Astrocyte (in vitro differentiated cells and primary cell): ENCODE measurements around the gene ARID5B. TPM values are rescaled to one million over a fixed set of nuclear protein-coding genes. Genes with fewer than 3 reads are reported as not detected.

Experiments
- DNase-seq: peaks from one replicate; pipeline ENCODE4 v3.0.0-alpha.2; 2010; ENCODE audit warnings: low read depth
- FAIRE-seq: peaks from 2 replicates; lab custom pipeline; 2011; peaks lifted over from hg19 to GRCh38; lab: Jason Lieb, UNC
- H2AFZ ChIP-seq: 2 replicates; pipeline ENCODE4 v1.6.0; 2012; ENCODE audit warnings: low read depth, low read length, inconsistent platforms
- H3K27ac ChIP-seq: 2 replicates; pipeline ENCODE4 v1.5.1; 2011; ENCODE audit warnings: low read depth, low read length, inconsistent platforms
- H3K27me3 ChIP-seq: 2 replicates; pipeline ENCODE4 v1.6.0; 2011; ENCODE audit warnings: low read length, inconsistent platforms; ENCODE audit not compliant: insufficient read depth
- H3K36me3 ChIP-seq: 2 replicates; pipeline ENCODE4 v1.5.1; 2011; ENCODE audit warnings: low read length, inconsistent platforms; ENCODE audit not compliant: insufficient read depth
- H3K4me1 ChIP-seq: 2 replicates; pipeline ENCODE4 v1.5.1; 2011; ENCODE audit warnings: low read length, inconsistent platforms; ENCODE audit not compliant: insufficient read depth
- H3K4me2 ChIP-seq: 2 replicates; pipeline ENCODE4 v1.6.0; 2012; ENCODE audit warnings: low read length, inconsistent platforms
- H3K4me3 ChIP-seq: 2 replicates; pipeline ENCODE4 v1.5.1; 2011; ENCODE audit warnings: low read depth, mild to moderate bottlenecking, low read length, inconsistent platforms; ENCODE audit not compliant: insufficient read depth
- H3K79me2 ChIP-seq: 2 replicates; pipeline ENCODE4 v1.6.0; 2012; ENCODE audit warnings: mild to moderate bottlenecking, low read length, inconsistent platforms; ENCODE audit not compliant: insufficient read depth
- H3K9ac ChIP-seq: 2 replicates; pipeline ENCODE4 v1.6.0; 2012; ENCODE audit warnings: mild to moderate bottlenecking, low read length, inconsistent platforms
- H3K9me3 ChIP-seq: 2 replicates; pipeline ENCODE4 v1.5.1; 2012; ENCODE audit warnings: low read depth, mild to moderate bottlenecking, low read length, inconsistent platforms; ENCODE audit not compliant: insufficient read depth
- H4K20me1 ChIP-seq: 2 replicates; pipeline ENCODE4 v1.6.0; 2012; ENCODE audit warnings: low read length, inconsistent platforms; ENCODE audit not compliant: insufficient read depth
- H3K27ac Mint-ChIP-seq: one replicate; pipeline ENCODE4 v1.8.0; 2021; ENCODE audit warnings: mild to moderate bottlenecking, mixed read lengths; ENCODE audit not compliant: unreplicated experiment
- H3K27me3 Mint-ChIP-seq: one replicate; pipeline ENCODE4 v1.8.0; 2021; ENCODE audit warnings: low read depth, mixed read lengths; ENCODE audit not compliant: unreplicated experiment
- H3K36me3 Mint-ChIP-seq: one replicate; pipeline ENCODE4 v1.8.0; 2021; ENCODE audit warnings: low read depth, mixed read lengths; ENCODE audit not compliant: unreplicated experiment
- H3K4me1 Mint-ChIP-seq: one replicate; pipeline ENCODE4 v1.8.0; 2021; ENCODE audit warnings: low read depth, mixed read lengths; ENCODE audit not compliant: unreplicated experiment
- H3K4me3 Mint-ChIP-seq: one replicate; pipeline ENCODE4 v1.8.0; 2021; ENCODE audit warnings: mild to moderate bottlenecking, moderate library complexity, mixed read lengths; ENCODE audit not compliant: unreplicated experiment
- H3K9me3 Mint-ChIP-seq: one replicate; pipeline ENCODE4 v1.8.0; 2021; ENCODE audit warnings: mild to moderate bottlenecking, mixed read lengths; ENCODE audit not compliant: unreplicated experiment
- CTCF ChIP-seq: IDR thresholded peaks from 2 replicates; pipeline ENCODE4 v1.5.1; 2011; ENCODE audit warnings: low read depth, mild to moderate bottlenecking, inconsistent platforms, low read length, moderate library complexity; ENCODE audit not compliant: insufficient read depth
- EZH2 ChIP-seq: IDR thresholded peaks from 2 replicates; pipeline ENCODE4 v1.6.1; 2012; ENCODE audit warnings: mild to moderate bottlenecking, low read length, inconsistent platforms; ENCODE audit not compliant: insufficient read depth
- total RNA-seq: library from RNA; stranded (reverse); gene quantifications from 2 replicates; pipeline ENCODE4 v1.2.1, GENCODE V29; 2021

Gene ARID5B
- total RNA-seq, 1 donor from 2014 or later = 66.0 TPM

GRCh38 chr10:61890881-61891409 is 10.6 kb upstream of the ARID5B start:
- FAIRE-seq (no peak), DNase-seq (no peak)
- H3K9me3 ChIP-seq = no peaks in the 10 kb centered on the region
- H3K27ac ChIP-seq = no peak overlapping the region
- Mint-ChIP-seq H3K4me1 (peaks cover 13% of the 10 kb centered on the region), H3K4me3 (no peak overlapping the region), H3K36me3 (no peaks in the 10 kb centered on the region), H3K9me3 (no peaks in the 10 kb centered on the region), H3K27me3 (no peaks in the 10 kb centered on the region), H3K27ac (no peak overlapping the region)
- no peaks in the 10 kb centered on the region for H3K79me2 ChIP-seq
- H4K20me1 ChIP-seq = no peaks in the 10 kb centered on the region
- H3K4me1 ChIP-seq = peaks cover 5% of the 10 kb centered on the region
- no peaks in the 10 kb centered on the region for H3K36me3 ChIP-seq
- no peak for TF ChIP-seq CTCF
- no peak for TF ChIP-seq EZH2
- no peak overlapping the region for H2AFZ ChIP-seq
- no peak overlapping the region for H3K9ac ChIP-seq
- no peak overlapping the region for H3K4me3 ChIP-seq
- no peaks in the 10 kb centered on the region for H3K27me3 ChIP-seq
- H3K4me2 ChIP-seq = no peak overlapping the region

DNA sequence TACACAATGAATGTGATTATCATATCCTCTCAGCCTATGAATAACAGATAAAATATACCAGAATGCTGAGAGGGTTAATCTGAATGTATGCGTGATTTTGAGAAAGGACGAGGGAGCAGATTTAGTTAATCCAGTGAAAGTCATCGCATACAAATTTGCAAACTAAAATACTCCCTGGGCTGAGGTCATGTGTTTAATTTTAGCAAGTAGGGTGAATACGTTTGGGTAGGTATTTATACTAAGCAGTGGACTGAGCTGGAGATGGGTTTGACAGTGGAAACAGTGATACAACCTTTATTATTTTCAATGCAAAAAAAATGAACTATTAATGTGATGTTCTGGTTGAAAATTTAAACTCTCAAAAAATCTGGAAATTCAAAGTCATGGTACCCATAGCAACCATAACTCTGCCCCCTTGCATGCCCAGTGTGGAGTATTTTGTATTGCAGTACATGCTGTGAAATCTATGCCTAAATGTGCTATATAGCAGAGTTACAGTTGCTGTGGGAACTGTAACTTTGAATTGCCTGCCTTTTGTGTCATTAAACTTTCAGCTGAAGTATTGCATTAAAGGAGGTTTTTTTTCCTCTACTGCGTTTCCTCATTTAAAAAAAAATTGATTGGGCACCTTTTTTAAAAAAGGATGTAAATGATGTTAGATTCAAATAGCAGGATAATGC is 9.5 kb upstream of the ARID5B start:
- H3K4me2 ChIP-seq = no peak overlapping the region
- H4K20me1 ChIP-seq = no peaks in the 10 kb centered on the region
- Mint-ChIP-seq H3K27ac (no peak overlapping the region), H3K4me3 (no peak overlapping the region), H3K27me3 (no peaks in the 10 kb centered on the region), H3K9me3 (no peaks in the 10 kb centered on the region), H3K36me3 (no peaks in the 10 kb centered on the region), H3K4me1 (peaks cover 16% of the 10 kb centered on the region)
- H3K9me3 ChIP-seq = no peaks in the 10 kb centered on the region
- no peak for FAIRE-seq
- no peak overlapping the region for H3K9ac ChIP-seq
- H3K4me3 ChIP-seq = no peak overlapping the region
- H3K36me3 ChIP-seq = no peaks in the 10 kb centered on the region
- no peak overlapping the region for H2AFZ ChIP-seq
- no peaks in the 10 kb centered on the region for H3K27me3 ChIP-seq
- peaks cover 9% of the 10 kb centered on the region for H3K4me1 ChIP-seq
- no peak for DNase-seq
- TF ChIP-seq EZH2 (no peak), CTCF (no peak)
- no peaks in the 10 kb centered on the region for H3K79me2 ChIP-seq
- no peak overlapping the region for H3K27ac ChIP-seq

DNA sequence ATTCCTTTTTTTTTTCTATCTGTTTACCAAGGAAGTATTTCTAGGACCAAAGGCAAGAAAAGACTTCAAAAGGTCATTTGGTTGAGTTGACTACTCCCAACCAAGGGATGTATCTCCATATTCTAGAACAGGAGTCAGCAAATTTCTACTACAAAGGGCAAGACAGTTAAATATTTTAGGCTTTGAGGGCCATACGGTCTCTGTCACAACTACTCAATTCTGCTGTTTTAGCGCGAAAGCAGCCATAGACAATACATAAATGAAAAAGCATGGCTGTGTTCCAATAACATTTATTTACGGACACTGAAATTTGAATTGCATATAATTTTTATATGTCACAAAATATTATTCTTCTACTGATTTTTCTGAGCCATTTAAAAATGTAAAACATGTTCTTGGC is 8.5 kb upstream of the ARID5B start:
- H3K9ac ChIP-seq = no peak overlapping the region
- no peaks in the 10 kb centered on the region for H3K79me2 ChIP-seq
- no peaks in the 10 kb centered on the region for H4K20me1 ChIP-seq
- no peaks in the 10 kb centered on the region for H3K27me3 ChIP-seq
- H3K9me3 Mint-ChIP-seq = no peaks in the 10 kb centered on the region
- TF ChIP-seq CTCF = no peak
- no peak for TF ChIP-seq EZH2
- H3K36me3 Mint-ChIP-seq = no peaks in the 10 kb centered on the region
- no peak for FAIRE-seq
- H3K27ac Mint-ChIP-seq = no peak overlapping the region
- H3K9me3 ChIP-seq = no peaks in the 10 kb centered on the region
- no peaks in the 10 kb centered on the region for H3K36me3 ChIP-seq
- H3K4me3 ChIP-seq = no peak overlapping the region
- H3K27ac ChIP-seq = no peak overlapping the region
- peaks cover 18% of the 10 kb centered on the region for H3K4me1 ChIP-seq
- no peak overlapping the region for H3K4me3 Mint-ChIP-seq
- H2AFZ ChIP-seq = no peak overlapping the region
- no peaks in the 10 kb centered on the region for H3K27me3 Mint-ChIP-seq
- DNase-seq = no peak
- H3K4me1 Mint-ChIP-seq = peaks cover 23% of the 10 kb centered on the region
- no peak overlapping the region for H3K4me2 ChIP-seq
